T-helper 1 cell treated with Interleukin-12 subunit alpha and Interleukin-12 subunit beta and Interleukin-4 antibody, amounts not matched to agents 30 ng/mL and 1 ng/mL, for 36 hours (primary cell): ENCODE measurements around the gene ASB5. TPM values are rescaled to one million over a fixed set of nuclear protein-coding genes. Genes with fewer than 3 reads are reported as not detected.
"Not testable (repeated sequence)": the region's sequence is repeated elsewhere in the genome, so short reads cannot be mapped to it uniquely, and the experiment has no call there.

Experiments
- intact Hi-C: fragments of 100-400 bp; cut with micrococcal nuclease; formaldehyde crosslinking; loops from one replicate; pipeline ENCODE4 v1.15.1; 2024
- total RNA-seq: library from RNA; stranded (reverse); gene quantifications from 2 replicates; pipeline ENCODE4 v1.2.3, GENCODE V29; 2022

The ASB5 gene
- total RNA-seq, 1 donor from 2014 or later: not detected

DNA sequence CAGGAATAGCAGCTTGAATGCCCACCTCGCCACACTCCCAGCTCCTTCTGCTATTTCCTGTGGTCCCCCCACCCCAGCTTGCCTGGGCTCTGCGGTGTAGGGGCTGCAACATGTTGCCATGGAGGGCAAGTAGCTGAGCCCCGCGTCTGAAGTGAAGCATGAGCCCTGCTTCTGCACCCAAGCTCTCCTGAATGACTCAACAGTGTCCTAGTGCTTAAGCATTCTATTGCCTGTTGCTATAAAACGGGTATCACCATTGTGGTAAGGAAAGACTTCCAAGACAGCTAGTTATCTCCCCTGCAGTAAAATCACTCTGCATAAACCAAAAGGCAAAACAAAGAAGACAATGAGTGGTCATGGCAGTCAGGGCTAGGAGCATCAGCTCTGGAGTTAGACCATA is 42.3 kb downstream of the ASB5 start:
- intact Hi-C loops: no loop called here

DNA sequence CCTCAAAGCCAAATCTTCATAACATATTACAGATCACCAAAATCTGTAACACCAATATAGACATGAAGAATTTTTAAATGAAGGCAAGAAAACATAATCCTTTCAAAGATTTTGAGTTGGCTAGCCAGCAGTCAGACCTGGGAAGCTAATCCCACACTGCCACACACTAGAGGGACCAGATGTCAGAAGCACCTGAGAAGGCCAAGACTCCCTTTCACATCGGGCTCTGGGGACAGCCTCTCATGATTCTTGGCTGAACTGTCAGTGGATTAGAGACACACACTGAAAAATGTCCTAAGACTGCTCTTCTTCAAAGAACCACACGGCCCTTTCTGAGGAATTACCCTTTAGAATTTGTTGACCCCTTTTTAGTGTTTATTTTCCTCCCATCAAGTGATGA is 45.5 kb downstream of the ASB5 start:
- intact Hi-C loops: no loop called here

DNA sequence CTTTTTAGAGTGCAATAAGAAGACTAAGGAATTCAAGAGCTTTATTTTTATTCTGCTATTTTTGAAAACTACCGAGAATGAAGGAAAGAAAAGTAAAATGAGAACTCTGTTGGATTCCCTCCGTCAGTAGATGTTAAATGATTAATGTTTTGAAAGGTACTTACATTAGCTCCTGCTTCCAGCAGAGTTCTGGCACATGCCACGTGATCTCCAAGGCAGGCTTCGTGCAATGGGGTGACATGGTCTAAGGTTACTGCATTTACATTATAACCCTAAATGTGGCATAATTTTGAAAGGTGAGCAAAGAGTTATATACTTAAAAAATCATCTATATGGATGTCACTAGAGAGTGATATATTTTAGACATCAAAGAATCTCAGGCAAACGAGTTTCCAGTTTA is 46.9 kb downstream of the ASB5 start:
- intact Hi-C loops: no loop called here

DNA sequence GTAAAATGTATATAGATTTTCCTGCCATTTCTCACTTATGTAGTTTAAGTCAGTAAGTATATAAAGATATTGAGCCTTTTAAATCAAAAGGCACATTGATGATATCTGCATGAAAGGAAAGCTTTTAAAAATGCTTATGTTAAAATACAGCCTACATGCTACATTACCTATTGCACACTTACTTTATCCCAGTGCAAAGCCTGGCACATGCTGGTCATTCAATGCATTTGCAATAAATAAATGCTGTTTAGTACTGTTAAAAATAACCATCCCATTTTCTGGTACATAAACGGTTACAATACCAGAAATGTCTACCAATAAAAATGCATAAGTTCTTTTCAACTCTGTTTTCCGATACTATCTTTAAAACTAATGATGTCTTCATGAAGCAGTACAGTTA is 51.5 kb downstream of the ASB5 start:
- intact Hi-C loops: no loop called here

DNA sequence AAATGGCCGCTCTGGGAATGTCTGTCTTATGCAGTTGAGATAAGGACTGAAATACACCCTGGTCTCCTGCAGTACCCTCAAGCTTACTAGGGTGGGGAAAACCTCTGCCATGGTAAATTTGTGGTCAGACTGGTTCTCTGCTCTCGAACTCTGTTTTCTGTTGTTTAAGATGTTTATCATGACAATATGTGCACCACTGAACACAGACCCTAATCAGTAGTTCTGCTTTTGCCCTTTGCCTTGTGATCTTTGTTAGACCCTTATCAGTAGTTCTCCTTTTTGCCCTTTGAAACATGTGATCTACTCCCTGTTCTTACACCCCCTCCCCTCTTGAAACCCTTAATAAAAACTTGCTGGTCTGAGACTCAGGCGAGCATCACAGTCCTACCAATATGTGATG is 56.7 kb downstream of the ASB5 start:
- intact Hi-C loops: not testable (repeated sequence)

DNA sequence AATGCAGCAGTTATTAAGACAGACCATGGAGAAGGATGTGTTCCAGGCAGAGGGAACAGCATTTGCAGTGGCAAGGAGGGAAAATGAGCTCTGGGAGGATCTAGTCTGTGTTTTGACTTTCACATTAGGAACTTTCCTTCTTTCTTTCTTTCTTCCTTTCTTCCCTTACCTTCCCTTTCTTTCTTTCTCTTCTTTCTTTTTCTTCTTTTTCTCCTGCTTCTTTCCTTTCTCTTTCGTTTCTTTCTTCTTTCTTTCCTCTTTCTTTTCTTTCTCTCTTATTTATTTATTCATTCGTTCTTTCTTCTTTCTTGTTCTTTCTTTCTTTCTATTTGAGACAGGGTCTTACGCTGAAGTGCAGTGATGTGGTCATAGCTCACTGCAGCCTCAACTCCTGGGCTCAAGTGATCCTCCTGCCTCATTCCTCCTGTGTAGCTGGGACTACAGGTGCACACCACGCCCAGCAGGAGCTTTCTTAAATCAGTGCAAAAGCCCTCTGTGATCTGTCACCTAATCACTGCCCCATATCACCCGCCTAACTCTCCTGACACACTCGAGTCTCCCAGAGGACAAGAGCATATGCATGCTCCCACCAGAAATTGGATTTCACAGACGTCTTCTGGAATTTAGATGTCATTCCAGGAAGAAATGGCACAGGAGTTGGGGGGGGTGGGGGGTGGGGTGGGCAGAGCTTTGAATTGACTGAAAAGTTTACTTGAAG is 58.3 kb downstream of the ASB5 start:
- intact Hi-C loops: no loop called here

DNA sequence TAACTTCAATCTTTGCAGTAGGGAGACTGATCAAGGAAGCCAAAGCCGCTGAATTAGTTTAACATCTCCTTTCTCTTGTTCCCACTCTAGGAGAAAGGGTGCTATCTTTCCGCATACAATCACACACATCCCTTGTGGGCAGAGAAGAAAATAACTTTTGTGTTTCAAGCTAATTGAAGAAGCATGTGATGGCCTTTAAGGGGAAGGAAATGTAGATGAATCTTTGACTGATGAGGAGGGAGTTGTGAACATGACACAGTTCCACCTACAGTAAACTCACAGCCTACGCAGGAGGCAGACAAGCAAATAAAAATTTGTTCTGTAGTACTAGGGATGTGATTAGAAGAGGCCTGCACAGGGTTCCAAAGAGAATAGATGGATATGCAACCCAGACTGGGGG is 58.9 kb downstream of the ASB5 start:
- intact Hi-C loops: no loop called here

DNA sequence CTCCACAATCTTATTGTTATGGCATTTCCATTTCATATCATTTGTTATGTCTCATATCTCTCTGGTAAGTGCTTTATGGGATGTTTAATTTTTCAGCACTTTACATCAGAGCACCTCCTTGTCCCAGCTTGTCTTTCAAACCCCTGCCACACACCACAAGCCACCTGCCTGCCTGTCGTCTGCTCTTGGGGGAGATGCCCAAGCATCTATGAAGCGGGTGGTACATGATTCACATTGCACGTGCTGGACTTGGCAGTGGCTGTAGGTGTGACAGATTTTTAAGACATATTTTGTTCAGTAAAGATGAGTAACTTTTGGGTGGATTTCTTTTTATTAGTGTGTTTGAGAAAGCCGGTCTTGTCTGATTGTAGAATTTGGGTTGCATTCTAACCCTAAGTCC is 59.5 kb downstream of the ASB5 start:
- intact Hi-C loops: no loop called here

DNA sequence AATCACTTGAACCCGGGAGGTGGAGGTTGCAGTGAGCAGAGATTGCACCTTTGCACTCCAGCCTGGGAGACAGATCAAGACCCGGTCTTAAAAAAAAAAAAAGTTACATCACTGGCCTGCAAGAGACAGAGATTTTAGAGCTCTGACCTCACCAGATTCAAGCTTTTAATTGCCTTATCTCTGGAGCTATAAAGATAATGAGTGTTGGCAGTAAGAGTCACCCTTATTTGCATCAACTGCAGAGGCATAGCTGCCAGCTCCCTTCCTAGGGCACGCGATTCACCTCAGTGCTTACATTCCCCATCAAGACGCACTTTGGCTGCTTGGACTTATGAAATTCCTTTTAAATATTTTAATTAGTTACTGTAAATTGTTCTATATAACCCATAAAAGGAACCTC is 61.2 kb downstream of the ASB5 start:
- intact Hi-C loops: no loop called here

DNA sequence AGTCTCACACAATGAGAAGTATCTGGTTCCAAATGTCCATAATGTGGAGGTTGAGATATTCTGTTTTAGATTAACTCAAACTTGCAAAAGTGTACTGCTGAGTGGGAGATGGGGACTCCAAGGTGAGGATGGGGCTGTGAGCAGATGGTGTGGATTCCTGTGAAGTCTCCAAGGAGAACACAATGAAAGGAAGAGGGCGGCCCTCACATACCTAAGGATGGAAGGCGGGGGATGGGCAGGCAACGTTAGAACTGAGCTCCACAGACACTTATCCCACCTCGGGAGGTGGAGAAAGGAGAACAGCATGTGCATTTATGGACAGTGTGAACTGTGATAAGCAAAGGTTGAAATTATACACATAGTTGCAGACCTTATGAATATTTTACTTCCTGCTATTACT is 63.7 kb downstream of the ASB5 start:
- intact Hi-C loops: no loop called here

DNA sequence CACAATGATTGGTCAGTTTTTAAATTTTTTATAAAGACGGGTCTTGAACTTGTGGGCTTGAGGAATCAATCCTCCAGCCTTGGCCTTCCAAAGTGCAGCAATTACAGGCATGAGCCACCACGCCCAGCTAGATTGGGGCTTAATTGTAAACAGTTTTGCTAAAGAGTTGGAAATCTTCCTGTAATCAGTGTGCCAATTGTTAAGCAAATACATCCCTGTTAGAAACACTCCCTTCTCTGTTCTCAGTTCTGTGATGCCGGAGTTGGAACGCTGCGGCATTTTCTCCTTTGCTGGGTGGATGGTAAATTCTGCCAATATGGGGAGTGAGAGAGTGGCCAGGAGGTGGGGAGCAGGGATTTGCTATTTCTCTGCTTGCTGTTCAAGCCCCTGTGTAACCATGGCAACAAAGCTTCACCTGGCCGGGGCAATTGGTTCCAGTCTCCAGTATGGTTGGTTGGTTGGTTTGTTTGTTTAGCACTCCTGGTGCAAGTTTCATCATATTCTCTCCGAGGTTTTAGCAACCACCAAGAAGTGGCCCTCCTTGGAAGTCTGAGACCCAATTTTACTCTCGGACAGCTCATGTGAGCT is 70.6 kb downstream of the ASB5 start:
- intact Hi-C loops: loop anchor here (5.0 to 10.0 kb wide), 2 partner anchors 1109 to 1674 kb away; partner anchors contain the start of genes HPGD and NEIL3

DNA sequence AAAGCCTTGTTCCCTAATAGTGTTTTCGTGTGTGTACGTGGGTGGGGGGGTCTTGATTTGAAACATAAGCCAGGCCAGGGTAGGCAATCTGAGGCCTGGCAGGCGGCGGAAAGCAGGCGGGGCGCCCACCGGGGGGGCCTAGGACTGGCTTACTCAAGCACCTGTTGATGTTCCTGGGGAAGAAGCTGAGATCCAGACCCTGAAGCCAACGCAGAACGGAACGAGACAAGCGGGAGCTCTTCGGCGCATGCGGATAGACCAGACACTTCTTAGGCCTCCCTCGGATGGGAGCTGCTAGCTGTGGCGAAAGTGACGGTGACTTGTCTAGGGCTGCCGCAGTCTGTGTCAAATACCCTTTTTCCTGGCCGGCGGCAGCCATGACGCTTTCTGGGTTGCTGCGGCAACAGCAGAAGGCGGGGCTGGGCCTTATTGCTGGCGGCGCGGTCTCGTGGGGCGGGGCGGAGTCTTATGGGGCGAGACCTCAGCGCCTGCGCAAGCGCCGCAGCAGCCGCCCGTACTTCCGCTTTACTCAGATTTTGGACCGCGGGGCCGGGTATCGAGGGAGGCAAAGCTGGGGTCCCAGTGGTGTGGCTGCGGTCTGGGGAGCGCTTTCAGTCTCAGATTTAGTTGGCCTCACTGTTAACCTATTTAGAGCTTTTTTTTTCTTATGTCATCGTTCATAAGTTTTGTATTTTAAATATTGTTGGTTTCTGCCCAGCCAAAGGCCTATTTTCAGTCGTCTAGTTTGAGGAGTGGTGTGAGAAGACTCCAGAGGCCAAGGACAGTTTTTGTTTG is 73.6 kb downstream of the ASB5 start, which contains the start of gene SPATA4:
SPATA4 (minus strand) TSS at position 402 of the 795 bp plus-strand sequence; CDS start at position 379, 23 bp downstream.
- intact Hi-C loops: loop anchor here (1.0 to 10.0 kb wide), 8 partner anchors 124 to 1912 kb away; partner anchors contain the start of genes AGA, CEP44, FBXO8 and HPGD

DNA sequence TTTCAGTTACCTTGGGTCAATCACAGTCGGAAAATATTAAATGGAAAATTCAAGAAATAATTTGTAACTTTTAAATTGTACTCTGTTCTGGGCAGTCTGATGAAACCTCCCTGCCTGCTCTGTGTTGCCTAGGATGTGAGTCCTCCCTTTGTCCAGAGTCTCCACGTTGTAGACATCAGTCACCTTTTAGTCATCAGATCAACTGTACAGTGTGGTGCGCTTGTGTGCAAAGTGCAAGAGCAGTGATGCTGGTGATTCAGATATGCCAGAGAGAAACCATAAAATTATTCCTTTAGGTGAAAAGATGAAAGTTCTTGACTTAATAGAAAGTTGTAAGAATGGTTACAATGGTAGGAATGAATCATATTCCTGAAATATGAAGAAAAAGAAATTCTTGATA is 75.1 kb downstream of the ASB5 start:
- intact Hi-C loops: loop anchor here (2.0 to 10.0 kb wide), 2 partner anchors 1249 to 1669 kb away; partner anchors contain the start of genes AGA and HPGD

DNA sequence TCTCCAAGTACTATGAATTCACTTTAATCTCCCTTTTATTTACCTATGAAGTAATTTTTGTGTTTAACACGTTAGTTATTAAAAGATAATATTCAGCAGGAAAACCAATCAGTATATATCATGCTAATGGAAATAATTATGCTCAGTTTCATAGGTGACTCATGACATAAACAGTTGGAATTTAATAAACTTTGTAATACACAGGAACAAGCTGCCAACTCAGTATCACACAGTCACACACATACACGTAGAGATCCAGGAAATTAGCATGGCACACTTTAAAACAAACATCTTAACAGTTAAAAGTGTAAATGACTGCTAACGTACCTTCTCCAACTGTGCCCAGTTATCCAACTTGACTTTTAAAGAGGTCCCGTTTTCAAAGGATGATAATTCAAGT is 75.9 kb downstream of the ASB5 start:
- intact Hi-C loops: loop anchor here (10.0 kb wide), 1 partner anchor 1668 kb away; the partner anchor contains the start of gene HPGD

DNA sequence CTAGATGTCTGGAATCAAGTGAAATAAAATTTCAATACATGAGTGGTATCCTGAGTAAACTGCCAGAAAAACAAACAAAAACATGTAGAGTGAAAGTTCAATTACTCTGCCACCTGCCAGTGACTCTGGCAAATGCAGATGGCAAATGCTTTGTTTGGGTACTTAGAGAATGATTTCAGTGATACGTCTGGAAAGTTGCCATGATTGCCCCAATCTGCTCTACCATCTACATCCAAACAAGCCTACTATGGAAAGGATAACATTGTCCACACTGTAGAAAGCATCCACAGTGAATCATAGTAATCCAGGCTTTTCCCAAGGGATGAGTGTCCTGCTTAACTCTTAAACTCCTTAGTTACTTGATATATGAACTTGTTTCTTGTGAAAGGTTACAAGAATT is 77.0 kb downstream of the ASB5 start:
- intact Hi-C loops: loop anchor here (10.0 kb wide), 1 partner anchor 1667 kb away; the partner anchor contains the start of gene HPGD

DNA sequence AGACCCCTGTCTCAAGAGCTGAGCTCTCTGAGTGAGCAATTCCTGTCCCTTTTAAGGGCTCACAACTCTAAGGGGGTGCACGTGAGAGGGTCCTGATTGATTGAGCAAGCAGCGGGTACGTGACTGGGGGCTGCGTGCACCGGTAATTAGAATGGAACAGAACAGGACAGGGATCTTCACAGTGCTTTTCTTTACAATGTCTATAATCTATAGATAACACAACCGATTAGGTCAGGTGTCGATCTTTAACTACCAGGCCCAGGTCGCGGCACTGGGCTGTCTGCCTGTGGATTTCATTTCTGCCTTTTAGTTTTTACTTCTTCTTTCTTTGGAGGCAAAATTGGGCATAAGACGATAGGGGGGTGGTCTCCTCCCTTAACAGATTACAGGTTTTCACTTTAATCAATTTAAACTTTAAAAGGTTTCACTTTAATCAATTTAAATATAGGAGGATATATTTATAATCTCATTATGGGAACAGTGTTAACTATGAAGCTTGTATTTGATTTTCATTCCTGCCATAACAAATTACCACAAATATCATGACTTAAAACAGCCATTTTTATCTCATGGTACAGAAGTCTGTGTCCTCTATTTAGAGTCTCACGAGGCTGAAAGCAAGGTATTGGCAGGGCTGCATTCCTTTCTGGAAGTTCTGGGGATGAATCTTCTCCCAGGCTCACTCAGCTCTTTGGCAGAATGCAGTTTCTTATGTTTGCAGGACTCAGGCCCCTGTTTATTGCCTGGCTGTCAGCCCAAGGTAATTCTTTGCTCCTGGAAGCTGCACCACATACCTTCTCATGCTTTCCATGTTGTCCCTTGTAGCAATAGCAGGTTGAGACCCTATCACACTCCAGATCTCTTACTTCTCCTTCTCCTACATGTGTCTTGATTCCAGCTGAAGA is 78.9 kb downstream of the ASB5 start:
- intact Hi-C loops: loop anchor here (10.0 kb wide), 1 partner anchor 1665 kb away; the partner anchor contains the start of gene HPGD

DNA sequence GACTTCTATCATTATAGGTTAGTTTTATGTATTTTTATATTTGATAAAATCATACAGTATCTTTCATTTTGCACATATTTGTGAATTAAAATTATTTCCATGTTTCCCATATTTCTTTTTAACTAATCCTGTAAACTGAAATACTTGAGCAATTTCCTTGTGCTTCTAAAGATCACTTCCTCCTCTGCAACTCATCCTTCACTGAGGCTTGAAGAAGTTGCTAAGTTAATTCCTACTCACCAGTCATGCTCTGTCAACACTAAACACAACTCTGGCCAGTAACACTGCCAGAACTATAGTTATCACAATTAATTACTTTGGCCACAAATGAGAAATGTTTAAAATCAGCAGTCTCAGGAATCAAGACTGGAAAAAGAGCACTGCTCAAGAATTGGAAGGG is 80.4 kb downstream of the ASB5 start:
- intact Hi-C loops: no loop called here

DNA sequence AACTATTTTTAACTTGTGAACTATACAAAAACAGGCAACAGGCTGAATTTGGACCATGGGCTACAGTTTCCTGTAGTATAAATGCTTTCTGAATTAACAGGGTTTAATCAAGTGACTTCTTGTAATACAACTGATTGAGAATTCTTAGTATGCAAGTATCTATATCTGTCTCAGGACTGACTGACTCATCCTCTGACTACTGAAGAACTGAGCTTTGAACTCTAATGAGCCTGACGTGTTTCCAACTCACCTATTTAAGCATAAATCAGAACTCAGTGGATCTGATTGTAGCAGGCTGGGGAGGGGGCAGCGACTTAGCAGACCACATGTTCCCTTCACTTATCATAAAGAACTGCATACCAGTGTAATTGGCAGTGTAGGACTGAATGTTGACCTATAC is 81.4 kb downstream of the ASB5 start:
- intact Hi-C loops: no loop called here

DNA sequence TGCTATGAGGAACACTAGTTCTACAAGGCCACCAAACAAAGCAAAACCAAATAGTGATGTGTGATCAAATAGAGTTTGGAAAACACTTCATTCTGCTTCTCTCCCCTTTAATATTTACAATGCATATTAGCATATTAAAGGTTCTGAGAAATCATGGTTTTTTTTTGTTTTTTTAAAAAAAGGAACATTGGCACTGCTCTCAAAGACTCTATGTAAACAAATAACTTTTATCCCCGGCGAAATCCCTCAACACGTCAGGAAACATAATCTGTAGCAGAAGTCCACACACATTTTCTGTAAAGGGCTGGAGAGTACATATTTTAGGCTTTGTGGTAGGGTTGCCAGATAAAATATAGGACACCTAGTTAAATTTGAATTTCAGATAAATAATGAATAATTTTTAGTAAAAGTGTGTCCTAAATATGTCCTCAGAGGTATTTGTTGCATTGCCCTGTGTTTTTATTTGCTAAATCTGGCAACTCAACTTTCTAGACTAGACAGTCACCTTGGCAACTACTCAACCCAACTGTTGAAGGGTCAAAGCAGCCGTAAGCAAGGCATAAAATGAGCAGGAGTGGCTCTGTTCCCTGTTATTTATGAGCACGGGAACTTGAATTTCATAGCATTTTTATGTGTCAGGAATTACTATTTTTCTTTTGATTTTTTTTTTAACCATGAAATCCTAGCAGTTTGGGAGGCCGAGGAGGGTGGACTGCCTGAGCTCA is 82.2 kb downstream of the ASB5 start:
- intact Hi-C loops: no loop called here

DNA sequence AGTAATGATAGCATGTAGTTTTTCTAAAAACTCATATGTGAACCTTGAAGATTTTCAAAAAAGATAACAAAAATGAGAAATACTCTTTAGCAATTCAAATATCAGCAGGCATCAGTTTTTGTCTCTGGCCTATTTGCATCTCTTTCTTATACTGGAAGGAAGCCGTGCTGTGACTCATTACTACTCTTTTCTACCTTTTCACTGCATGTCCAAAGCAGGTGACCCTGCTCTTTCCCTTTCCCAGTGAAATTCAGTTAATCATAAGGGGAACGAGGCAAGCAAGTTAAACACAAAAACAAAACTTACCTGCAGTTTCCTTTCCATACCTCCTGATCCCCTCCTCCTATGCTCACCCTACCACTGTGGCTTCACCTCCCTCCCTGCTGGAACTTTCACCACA is 83.0 kb downstream of the ASB5 start:
- intact Hi-C loops: no loop called here
